Lower leg skin (tissue), 3 donors: Measurements from ENCODE around the gene ATP13A1.

ENCODE experiments used
- POLR2A ChIP-seq, 2 donors: fragments of 450-650 bp; IDR thresholded peaks; one replicate each; pipeline ENCODE4 v1.6.1; 2016 to 2017; ENCODE audit warnings: antibody characterized with exemption in 2 of 2, mild to moderate bottlenecking in 1 of 2, moderate library complexity in 1 of 2
- TF ChIP-seq, protein P1 (sequence below), 3 donors: fragments of 450-650 bp; IDR thresholded peaks; one replicate each; pipeline ENCODE4 v1.5.1; 2016; ENCODE audit warnings: antibody characterized with exemption in 3 of 3, mild to moderate bottlenecking in 3 of 3, moderate library complexity in 2 of 3

DNA sequence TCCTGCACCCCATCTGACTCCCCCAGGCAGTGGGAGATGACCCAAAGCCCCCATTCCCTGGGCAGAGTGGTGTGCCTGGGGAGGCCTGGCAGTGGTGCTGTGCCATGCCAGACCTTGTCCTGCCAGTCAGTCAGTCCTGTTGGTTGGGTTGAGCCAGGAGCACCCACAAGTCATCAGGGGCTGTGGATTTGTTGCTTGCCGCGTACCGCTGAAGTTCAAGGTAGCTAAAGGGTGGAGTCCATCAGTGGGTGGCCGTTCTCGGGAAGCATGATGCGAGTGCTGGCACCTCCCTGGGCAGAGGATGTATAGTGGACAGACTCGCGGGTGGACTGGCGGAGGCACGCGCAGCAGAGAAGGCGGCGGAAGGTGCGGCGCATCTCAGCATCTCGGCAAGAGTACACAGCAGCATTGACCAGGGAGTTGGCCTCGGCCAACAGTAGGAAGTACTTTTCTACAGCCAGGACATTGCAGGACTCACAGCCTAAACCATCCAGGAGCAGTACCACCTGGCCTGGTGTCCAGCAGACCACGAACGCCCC is 39.4 kb downstream of the ATP13A1 start:
- TF ChIP-seq, protein P1, sequence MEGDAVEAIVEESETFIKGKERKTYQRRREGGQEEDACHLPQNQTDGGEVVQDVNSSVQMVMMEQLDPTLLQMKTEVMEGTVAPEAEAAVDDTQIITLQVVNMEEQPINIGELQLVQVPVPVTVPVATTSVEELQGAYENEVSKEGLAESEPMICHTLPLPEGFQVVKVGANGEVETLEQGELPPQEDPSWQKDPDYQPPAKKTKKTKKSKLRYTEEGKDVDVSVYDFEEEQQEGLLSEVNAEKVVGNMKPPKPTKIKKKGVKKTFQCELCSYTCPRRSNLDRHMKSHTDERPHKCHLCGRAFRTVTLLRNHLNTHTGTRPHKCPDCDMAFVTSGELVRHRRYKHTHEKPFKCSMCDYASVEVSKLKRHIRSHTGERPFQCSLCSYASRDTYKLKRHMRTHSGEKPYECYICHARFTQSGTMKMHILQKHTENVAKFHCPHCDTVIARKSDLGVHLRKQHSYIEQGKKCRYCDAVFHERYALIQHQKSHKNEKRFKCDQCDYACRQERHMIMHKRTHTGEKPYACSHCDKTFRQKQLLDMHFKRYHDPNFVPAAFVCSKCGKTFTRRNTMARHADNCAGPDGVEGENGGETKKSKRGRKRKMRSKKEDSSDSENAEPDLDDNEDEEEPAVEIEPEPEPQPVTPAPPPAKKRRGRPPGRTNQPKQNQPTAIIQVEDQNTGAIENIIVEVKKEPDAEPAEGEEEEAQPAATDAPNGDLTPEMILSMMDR (IDR thresholded peaks at IDR 0.05): no peak
- no peak for TF ChIP-seq POLR2A (IDR thresholded peaks at IDR 0.05)
